ENCODE results near the gene FGF7.
"Not testable (repeated sequence)": the region's sequence is repeated elsewhere in the genome, so short reads cannot be mapped to it uniquely, and the experiment has no call there.

The FGF7 gene

DNA sequence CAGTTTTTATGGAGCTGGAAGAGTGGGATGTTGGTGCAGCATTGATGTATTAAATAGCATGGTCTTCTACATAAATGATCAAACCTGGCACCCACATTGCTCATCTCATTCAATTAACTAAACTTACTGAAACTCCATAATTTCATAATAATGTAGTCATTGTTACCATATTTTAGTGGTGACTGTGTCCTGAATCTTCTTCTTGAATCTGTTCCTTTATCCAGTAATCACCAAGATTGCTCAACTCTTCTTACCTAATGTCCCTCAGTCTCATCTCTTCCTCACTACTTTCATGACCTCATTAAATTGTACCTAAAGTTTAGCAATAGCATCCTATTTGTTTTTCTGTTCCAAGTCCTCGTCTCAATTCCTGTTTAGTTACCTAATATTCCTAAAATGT is 69.8 kb downstream of the FGF7 start:
- no peak for DNase-seq

DNA sequence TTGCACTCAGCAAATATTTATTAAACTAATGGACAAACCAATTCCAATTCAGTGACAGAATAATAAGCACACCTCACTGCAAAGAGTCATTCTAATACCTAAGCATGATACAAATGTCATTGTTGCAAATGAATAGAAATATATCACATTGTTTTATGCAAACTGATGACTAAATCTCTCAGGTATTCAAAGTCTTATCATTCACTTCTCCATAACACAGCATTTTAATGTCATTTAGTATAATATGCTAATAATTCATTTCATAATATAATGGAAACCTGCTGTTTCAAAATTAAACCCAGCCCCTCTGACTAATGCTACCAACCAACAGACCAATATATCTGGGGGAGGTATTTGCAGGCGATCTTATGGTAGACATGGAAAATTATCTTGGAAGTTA is 71.8 kb downstream of the FGF7 start:
- DNase-seq, result no peak

DNA sequence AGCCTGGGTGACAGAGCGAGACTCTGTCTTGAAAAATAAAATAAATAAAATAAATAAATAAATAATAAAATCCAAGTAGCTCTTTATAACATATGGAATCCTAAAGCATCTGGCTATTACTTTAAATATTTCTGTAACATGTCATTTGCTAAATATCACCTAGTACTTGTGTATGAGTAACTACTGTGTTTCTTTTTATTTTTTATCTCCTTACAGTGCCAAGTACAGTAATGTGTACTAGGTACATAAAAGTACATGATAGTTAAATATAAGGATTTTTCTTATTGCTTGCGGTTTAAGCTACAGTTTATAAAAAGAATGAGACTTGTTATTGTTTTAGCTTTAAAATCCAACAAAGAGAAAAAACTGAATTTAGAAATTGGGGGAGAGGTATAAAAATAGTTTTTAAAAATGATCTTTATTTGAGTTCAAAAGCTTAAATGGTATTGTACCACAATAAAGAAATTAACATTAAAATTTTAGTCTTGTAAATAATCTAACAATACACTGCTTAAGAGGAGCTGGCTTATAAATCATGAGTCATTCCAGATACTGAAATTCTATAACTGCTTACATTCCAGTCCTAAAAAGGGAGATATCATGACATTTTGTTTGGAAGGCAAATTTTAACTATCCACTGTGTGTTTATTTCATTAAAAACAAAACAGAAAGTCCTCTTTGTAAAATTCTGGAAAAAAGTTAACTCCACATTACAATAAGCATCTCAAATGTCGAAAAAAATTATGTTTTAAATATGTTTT is 73.1 kb downstream of the FGF7 start:
- DNase-seq, result no peak

DNA sequence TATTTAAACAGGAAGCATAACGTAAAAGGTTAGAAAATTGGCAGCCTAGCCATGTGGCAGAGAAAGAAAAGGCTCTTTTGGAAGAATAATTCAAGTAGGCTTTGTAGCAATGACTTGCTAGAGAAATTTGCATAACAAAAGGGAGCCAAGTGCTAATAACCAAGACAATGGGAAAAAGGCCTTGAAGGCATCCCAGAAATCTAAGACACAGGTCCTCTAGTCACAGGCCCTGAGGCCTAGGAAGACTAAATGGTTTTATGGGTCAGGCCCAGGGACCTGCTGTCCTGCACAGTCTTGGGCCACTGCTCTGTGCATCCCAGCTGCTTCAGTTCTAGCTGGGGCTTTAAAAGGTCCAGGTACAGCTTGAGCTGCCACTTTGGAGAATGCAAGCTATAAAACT is 78.5 kb downstream of the FGF7 start:
- no peak for DNase-seq

DNA sequence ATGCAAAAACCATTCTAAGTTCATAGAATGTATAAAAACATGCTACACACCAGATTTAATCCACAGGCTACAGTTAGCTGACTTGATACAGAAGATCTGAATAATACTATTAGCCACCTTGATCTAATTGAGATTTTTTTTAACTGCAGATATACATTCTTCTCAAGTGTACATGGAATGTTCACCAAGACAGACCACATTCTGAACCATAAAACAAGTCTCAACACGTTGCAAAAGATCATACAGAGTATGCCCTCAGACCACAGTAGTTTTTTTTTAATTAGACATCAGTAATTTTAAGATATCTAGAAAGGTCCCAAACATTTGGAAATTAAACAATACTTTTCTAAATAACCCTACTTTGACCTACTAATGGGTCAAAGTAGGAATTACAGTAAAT is 83.3 kb downstream of the FGF7 start:
- DNase-seq, result no peak

DNA sequence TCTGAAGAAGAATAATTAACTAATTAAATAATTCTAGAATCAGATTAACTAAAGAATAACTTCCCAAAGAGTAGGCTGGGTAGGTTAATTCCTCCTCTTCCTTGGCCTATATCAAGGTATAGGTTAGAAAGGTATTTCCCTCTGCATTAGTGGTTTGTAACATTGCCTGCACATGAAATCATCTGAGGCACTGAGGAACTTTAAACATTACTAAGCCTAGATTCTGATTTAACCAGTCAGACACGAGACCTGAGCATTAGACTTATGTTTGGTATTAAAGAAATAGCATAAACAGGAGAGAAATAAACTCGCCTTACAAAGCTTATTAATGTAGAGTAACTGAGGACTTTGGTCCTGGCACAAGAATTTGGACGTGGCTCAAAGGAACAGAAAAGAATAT is 84.2 kb downstream of the FGF7 start:
- DNase-seq, result no peak

DNA sequence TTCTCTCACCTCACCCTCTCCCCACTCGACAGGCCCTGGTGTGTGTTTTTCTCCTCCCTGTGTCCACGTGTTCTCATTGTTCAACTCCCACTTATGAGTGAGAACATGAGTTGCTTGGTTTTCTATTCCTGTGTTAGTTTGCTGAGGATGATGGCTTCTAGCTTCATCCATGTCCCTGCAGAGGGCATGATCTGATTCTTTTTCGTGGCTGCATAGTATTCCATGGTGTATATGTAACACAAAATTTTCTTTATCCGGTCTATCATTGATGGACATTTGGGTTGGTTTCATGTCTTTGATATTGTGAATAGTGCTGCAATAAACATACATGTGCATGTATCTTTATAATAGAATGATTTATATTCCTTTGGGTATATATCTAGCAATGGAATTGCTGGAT is 89.7 kb downstream of the FGF7 start:
- DNase-seq, result not testable (repeated sequence)

DNA sequence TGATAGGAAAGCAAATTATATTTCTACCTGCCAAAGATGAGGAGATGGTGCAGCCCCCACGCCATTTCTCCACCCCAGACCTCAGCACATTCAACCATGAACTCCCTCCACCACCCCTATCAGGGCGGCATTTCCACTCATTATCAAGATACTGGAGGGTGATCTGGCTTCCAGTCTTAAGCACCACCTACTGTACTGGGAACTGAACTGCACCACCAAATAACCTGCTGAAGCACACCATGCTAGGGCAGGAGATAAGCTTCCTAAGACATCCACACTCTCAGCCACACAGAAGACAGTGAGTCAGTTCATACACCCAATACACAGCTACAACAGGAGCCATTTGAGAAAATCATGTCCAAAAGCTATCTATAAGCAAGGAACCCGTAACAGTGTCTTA is 98.8 kb downstream of the FGF7 start:
- DNase-seq, result no peak

DNA sequence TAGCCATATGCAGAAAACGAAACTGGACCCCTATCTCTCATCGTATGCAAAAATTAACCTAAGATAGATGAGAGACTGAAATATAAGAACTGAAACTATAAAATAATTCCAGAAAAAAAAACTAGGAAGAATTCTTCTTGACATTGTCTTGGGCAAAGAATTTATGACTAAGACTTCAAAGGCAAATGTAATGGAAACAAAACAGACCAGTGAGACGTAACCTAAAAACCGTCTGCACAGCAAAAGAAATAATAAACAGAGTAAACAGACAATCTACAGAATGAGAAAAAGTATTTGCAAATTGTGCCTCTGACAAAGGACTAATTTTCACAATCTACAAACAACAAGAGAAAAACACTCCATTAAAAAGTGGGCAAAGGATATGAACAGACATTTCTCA is 105.2 kb downstream of the FGF7 start:
- no peak for DNase-seq

DNA sequence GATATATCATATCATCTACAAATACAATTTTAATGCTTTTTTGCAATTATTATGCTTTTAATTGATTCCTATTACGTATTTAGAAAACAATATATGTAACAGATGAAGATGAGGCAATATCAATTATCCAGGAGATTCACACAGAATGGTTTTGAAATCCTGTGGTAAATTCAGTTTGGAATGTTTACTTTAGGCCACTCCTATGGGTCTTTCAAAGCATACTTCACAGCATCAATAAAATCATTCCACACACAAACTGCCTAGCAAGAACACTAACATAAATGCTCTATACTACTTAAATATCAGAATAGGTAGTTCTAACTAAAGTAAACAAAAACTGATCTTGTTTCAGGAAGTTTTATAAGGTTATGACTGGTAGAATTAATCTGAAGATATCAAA is 107.0 kb downstream of the FGF7 start:
- DNase-seq, result no peak
